ENCODE measurements around the gene HPS6.

Gene HPS6

DNA sequence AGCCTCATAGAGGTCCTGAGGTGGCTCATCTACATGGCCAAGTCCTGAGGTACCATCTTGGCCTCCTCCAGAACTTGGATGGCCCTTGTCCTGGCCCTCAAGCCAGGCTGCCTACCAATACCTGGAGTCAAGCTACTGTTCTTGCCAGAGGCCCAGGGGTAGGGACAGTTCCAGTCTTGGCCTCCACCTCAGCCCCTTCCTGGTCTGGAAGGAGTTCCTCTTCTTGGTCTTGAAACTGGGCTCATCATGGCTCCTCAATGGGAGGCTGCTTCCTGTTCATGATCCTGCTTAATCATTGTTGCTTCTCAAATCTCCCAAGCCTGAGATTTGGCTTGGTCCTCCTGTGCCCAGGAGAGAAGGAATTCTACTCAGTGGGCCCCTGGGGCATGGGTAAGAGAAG is 3.9 kb downstream of the HPS6 start:
- DNase-seq (ENCODE audit: low read depth), result no peak

DNA sequence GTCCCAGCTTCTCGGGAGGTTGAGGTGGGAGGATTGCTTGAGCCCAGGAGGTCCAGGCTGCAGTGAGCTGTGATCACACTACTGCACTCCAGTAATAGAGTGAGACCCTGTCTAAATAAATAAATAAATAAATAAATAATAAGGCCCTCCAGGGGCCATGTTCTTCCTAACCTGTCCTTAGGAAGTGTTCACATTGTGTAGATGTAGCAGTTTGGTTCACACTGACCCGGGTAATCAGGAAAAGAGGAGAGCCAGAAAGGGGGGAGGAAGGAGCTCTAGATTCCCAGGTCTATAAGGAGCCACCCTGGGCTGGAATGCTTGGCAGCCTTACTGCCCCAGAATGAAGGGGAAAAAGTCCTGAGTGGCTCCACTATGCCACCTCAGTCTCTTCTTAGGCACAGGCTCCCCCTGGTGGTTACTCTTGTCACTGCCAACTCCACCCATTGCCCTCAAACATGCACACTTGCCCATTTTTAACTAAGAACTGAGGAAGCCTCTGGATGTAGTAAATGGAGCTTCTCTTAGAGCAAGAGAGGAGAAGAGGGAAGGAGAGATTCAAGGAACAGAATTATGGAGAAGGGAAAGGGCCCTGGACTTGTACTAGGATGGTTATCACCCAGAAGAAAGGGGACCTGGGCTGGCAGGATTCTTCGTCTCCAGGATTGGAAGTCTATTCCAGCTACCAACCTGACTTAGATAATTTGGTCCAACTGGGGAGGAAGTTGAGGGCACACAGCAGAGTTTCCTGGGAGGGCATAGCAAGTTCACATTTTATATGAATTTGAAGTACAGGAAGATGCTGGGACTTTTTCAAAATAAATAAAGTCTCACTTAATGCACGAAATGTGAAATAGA is 7.8 kb downstream of the HPS6 start:
- no peak for DNase-seq (ENCODE audit: low read depth)

DNA sequence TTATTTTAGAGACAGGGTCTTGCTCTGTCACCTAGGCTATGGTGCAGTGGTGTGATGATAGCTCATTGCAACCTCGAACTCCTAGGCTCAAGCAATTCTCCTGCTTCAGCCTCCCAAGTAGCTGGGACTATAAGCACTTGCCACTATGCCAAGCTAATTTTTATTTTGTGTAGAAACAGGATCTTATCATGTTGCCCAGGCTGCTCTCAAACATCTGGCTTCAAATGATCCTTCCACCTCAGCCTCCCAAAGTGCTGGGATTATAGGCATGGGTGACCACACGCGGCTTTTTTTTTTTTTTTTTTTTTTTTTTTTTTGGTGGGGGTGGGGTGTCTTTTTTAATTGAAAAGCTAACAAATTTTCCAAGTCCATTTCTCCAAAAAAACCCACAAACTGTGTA is 18.4 kb downstream of the HPS6 start:
- no peak for DNase-seq (ENCODE audit: low read depth)

DNA sequence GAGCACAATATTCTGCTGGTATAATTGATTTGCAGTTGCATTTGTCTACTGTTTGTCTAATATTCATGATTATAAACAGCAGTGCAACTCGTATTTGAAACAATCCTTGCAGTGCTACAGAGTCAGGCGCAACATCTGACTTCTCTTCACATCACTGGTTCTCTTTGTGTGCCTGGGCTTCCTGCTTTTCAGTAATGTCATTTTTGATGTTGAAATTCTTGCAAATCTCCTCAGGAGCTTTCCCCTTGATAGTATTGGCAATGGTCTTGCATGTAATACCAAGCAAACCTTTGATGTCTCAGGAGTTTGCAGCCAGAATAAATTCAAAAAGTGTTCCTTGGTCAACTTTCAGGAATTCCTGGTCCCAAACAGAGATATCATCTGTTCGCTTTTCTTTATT is 20.2 kb downstream of the HPS6 start:
- DNase-seq (ENCODE audit: low read depth), result no peak

DNA sequence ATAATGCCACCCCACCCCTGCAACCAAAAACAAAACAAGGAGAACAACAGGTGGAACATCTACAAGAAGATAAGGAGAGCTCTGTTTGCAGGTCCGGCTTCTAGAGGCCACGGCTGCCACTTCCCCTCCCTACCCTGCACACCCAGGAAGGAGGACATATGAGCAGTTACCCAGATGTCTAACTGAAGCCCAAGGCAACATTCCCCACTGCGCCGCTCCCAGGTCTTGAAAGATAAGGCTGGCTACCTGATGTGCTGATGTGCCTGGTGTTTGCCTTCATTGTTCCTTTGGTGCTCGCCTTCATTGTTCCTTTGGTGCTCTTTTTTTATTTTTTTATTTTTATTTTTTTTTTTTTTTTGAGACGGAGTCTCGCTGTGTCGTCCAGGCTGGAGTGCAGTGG is 21.0 kb downstream of the HPS6 start:
- DNase-seq (ENCODE audit: low read depth), result no peak

DNA sequence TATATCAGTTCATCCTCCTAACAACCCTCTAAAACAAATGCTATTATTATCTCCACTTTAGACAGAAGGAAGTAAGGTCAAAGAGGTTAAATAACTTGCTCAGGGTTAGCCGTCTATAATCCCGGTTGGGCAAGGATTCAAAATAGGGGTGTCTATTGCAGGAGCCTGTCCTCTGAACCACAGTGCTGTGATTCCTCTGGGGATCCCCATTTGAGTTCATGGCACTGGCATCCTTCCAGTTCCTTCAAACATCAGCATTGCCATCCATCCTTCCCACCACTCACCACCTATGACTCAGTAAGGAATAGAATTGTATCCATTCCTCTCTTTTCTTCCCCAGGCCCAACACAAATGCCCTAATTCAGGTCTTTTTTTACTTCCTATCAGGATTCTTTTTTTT is 25.6 kb downstream of the HPS6 start:
- DNase-seq (ENCODE audit: low read depth), result no peak

DNA sequence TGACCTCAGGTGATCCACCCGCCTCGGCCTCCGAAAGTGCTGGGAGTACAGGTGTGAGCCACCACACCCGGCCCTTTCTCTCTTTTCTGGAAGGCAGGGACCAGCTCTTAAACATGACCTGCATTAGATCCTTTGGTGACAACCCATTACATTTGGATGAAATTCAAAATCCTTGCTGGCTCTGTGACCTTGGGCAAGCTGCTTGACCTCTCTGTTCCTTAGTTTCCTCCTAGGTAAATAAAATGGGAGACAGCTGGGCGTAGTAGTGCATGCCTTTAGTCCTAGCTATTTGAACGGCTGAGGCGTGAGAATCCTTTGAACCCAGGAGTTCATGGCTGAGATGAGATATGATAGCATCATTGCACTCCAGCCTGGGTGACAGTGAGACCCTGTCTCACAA is 31.3 kb downstream of the HPS6 start:
- no peak for DNase-seq (ENCODE audit: low read depth)

DNA sequence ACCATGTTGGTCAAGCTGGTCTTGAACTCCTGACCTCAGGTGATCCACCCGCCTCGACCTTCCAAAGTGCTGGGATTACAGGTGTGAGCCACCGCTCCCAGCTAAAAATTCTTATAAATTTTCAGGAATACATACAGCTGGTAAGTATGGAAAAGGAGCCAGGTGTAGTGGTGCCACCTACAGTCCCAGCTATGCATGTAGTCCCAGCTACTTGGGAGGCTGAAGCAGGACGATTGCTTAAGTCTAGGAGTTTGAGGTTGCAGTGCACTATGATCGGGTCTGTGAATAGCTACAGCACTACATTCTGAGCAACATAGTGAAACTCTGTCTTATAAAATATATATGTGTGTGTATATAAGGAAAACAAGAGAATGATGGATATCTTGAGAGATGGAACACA is 36.0 kb downstream of the HPS6 start:
- DNase-seq (ENCODE audit: low read depth), result no peak

DNA sequence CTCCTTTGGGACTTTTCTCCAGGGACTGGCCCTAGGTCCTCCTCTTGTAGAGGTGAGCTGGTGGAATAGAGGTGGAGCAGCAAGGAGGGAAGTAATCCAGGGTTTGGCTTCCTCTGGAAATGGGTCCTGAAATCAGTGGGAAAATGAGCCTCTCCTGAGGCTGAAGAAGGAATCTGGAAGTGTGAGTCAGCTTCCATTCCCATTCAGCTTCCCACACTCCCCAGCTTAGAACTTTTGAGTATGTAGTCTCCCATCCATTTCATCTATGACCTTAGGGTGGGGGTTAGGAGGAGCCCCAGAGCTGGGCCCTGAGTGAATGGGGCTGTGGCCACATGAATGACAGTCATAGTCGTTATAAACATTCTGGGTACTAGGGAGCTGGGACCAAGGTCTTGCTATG is 37.3 kb downstream of the HPS6 start:
- DNase-seq (ENCODE audit: low read depth), result no peak

DNA sequence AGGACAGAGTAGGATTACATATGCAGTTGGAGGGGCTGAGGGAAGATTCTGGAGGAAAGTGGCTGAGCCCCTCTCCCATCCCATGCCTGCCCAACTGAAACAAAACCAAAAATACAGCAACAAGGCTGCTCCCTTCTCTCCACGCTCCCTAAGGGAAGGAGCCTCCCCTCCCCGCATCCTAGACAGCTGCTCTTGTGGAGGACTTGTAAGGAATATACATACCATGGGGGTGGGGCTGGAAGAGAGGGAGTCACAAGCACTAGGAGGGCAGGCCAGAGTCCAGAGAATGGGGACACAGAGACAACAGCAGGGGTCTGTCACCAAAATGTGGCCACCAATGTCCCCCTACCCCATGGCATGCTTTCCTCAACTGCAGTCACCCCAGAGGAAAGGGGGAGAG is 41.8 kb downstream of the HPS6 start:
- no peak for DNase-seq (ENCODE audit: low read depth)

DNA sequence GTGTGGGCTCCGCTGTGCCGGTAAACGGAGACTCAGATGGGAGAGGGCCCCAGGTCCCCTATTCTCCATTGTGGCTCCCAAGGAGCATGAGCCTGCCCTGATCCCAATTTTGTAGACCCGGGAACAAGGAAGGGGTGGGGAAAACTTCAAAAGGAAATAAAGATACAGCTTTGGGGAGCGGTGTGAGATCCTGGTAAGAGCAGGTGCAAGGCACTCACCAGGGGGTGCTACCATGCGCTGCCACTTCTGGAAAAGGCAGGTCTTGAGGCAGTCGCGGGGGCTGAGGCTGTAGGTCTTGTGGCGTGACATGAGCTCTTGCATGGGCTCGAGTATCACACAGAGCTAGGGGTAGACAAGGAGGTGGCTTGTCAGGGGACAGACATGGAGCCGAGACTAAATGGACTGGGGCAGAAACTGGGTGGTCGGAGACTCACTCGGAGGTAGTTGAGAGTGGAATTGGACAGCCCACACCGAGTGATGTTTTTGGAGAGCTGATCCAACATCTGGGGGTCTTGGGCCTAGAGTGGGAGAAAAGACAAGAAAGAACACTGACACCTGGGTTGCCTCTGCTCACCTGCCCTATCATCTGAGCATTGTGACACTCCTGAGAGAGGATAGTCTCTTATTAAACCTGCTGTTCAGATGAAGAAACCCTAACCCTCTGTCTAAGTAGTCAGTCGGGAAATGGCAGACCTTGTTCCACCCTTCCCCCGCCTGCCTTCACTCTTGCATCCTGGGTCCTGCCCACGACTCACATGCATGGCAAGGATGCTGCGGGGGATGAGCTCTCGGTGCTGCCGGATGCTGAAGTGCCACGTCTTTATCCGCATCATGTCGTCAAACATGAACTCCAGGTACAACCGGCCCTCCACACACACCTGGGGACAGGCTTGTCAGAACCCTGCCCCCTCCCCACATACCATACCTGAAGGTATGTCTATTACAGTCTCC is 44.3 kb downstream of the HPS6 start:
- DNase-seq (ENCODE audit: low read depth), result no peak

DNA sequence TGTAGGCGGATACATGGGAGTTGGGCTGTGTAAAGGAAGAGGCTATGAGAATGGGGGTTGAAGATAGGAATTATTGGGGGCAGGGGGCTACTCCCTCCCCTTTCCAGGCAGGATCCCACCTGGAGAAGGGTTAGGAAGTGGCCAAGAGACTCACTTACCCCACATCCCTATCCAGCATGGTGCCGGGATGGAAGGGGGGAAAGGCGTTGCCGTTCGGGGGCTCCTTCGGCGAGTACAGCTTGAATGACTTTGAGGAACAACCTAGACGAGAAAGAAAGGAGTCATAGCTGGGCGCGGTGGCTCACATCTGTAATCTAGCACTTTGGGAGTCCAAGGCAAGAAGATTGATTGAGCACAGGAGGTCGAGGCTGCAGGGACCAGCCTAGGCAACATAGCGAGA is 46.1 kb downstream of the HPS6 start:
- DNase-seq (ENCODE audit: low read depth), result no peak

DNA sequence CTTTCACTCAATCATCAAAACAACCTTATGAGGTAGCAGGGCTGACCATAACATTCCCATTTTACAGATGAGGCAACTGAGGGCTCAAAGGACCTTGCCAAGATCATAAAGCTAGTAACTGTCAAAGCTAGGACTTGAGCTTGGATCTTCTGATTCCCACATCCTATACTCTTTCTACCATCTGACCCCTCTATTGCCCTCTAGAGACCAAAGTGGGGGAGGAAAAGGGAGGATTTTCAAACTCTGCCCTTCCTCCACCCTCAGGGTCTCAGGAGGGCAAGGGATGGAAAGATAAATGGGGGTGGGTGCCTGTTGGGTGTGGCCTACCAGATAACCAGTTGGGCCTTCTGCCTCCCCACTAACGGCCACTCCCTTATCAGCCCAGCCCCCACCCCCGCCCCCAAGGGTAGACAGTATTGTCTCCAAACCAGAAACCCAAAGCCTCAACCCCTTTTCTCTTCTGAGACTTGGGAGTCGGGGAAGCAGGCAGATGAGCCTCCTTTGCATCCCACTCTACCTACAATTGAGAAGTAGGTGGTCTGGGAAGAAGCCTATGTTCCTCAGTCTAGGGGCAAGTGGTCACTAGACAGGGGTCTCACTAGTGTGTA is 47.2 kb downstream of the HPS6 start:
- DNase-seq (ENCODE audit: low read depth), result no peak

DNA sequence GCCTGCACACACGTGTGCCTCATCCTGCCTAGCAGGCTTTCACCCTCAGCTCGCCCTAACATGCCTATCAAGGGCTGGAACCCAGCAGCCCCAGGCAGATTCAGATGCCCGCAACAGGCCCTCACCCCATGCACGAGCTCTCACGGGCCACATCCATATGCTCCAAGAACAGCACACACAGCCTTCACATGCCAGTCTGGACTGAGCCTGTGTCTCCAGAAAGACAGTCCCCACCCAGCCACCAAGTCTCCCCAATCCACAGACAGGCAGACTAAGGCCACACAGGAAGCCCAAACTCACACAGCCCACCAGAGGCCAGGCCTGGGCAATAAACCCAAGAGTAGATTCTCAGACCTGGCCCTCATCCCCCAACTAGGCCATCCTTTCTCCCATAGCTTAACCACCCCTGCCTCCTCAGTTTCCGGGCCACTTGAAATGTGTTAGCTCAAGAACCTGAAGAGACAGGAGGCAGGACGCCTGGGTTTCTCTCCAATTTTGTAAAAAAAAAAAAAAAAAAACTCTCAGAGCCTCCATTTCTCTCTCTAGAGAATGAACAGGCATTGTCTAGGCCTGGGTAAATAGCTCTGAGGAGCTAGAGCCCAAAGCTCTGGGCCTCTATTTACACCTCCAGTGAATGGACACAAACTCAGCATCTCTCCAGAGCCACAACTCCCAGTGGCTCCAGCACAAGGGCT is 48.3 kb downstream of the HPS6 start:
- DNase-seq (ENCODE audit: low read depth), result no peak

DNA sequence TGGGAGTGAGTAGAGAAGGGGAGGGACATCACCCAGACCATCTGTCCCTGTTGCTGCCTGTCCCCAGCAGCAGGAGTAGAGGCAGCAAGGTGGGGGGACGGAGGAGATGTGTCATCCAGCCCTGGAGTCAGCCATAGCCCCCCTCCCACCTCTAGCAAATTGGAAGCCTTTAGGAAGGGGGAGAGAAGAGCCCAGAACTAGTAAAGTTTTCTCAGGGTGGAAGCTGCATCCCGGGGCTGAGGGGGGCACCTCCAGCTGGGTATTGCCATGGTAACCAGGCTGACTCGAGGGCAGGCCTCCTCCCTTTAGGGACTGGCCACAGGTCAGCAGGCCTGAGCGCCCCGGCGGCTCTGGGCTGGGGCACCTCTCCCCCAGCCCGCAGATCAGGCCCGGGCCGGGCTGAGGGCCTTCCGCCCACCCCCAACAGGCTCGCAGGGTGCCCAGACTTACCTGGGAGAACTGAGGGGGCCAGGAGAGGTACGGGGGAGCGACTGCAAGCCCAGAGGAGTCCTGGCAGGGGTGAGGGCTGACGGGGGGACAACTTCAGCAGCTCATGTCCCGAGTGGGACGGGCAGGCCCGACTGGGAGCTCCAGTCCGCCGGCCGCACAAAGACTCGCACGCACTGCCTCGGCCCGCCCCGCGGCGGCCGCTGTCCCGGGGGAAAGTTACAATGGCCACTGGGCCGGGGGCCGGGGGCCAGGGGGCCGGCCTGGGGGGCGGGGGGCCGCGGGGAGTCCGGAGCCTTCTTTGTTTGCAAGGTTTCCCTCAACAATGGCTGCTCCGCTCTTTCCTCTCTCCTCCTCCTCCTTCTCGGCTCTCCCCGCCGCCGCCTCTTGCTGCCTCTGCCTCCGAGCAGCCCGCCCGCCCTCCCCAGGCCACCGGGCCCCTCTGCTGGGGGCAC is 49.1 kb downstream of the HPS6 start:
- DNase-seq (ENCODE audit: low read depth), result no peak

DNA sequence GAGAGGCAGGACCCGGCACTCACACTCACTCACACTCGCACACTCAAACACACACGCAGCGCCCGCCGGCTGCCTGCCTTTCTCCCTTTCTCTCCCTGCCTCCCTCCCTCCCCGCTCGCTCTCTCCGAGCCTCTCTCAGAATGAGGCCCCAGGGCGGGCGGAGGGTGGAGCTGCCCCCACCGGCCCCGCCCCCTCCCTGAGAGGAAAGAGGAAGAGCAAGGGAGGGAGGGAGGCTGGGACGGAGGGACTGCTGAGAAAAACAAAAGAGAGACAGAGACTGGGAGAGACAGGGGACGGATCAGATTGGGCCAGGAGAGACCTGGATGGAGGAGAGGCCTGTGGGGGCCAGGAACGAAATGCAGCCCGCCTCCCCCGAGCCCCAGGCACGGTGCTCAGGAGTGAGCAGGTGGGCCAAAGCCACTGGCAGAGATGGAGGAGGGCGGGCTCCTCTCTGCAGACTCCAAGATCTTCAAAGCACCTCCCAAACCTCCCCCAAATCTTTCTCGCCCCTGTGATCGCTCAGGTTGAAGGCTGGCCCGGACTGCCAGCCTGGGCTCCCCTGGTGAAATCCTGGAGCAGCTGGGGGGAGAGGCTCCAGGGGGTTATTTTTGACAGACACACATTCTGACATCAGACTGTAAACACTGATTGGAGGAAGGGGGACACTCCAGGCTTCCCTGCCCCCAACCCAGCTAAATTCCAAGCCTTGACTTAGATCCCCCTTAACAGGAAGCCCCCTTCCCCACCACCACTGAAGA is 49.9 kb downstream of the HPS6 start:
- no peak for DNase-seq (ENCODE audit: low read depth)

DNA sequence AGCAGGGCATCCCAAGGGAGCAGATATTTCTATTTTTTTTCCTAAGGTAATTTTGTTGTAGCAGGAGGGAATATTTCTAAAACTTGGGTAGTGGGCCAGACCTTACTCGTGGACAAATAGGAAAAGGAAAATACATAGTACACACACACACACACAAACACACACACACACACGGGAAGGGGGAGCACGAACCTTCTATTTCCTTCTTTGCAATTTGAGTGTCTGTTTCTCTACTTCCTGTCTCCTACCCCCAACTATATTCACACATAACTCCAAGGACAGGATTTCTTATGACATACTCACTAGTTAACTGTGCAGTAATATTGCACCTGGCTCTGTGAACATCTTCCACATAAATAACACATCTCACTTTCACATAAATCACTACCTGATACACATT is 50.6 kb downstream of the HPS6 start:
- no peak for DNase-seq (ENCODE audit: low read depth)

DNA sequence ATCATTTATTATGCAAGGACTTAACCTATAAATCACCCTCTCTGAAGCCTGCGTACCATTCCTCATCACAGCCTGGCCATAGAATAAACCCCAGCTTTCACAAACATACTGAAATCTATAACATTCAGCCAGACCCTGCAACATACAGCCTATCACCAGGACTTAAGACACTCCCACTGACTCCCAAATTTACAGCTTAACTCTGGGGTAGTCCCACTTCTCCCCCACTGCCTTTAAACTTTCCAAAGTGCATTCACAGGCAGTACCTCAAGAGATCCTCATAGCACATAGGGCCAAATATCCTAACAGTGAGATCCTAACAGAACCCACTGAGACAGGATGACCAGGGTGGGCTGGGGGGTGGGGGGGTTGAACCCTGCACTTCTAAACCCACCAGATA is 51.5 kb downstream of the HPS6 start:
- DNase-seq (ENCODE audit: low read depth), result no peak
